IPS DF 6.9 (cell line): ENCODE results near the gene UGT1A3.
"Not testable (repeated sequence)": the region's sequence is repeated elsewhere in the genome, so short reads cannot be mapped to it uniquely, and the experiment has no call there.

ENCODE experiments used
- DNase-seq: peaks from one replicate; pipeline ENCODE4 v3.0.0-alpha.2; 2013; ENCODE audit warnings: low read depth, low spot score
- H3K27ac ChIP-seq: one replicate; pipeline ENCODE4 v1.5.1; 2013; ENCODE audit warnings: low read length, control low read depth
- H3K27me3 ChIP-seq: 2 replicates; pipeline ENCODE4 v1.6.1; 2013; ENCODE audit warnings: mild to moderate bottlenecking, low read length; ENCODE audit not compliant: control insufficient read depth, insufficient read depth
- H3K36me3 ChIP-seq: 2 replicates; pipeline ENCODE4 v1.6.1; 2013; ENCODE audit warnings: low read length; ENCODE audit not compliant: control insufficient read depth, insufficient read depth
- H3K4me1 ChIP-seq: 2 replicates; pipeline ENCODE4 v1.6.1; 2013; ENCODE audit warnings: low read length; ENCODE audit not compliant: control insufficient read depth, insufficient read depth
- H3K4me3 ChIP-seq: 2 replicates; pipeline ENCODE4 v1.5.1; 2013; ENCODE audit warnings: mild to moderate bottlenecking, low read length
- H3K9me3 ChIP-seq: 2 replicates; pipeline ENCODE4 v1.6.1; 2013; ENCODE audit warnings: low read length, inconsistent platforms; ENCODE audit not compliant: control insufficient read depth, insufficient read depth
- WGBS: extraction: QIAGEN DNeasy Blood & Tissue Kit; methylation state at CpG from one replicate; pipeline ENCODE4 v1.1.7; 2013; ENCODE audit warnings: mixed read lengths, missing lambda C conversion rate; ENCODE audit not compliant: insufficient read length, insufficient coverage; 5-methylcytosine and 5-hydroxymethylcytosine counted together

UGT1A3 gene

DNA sequence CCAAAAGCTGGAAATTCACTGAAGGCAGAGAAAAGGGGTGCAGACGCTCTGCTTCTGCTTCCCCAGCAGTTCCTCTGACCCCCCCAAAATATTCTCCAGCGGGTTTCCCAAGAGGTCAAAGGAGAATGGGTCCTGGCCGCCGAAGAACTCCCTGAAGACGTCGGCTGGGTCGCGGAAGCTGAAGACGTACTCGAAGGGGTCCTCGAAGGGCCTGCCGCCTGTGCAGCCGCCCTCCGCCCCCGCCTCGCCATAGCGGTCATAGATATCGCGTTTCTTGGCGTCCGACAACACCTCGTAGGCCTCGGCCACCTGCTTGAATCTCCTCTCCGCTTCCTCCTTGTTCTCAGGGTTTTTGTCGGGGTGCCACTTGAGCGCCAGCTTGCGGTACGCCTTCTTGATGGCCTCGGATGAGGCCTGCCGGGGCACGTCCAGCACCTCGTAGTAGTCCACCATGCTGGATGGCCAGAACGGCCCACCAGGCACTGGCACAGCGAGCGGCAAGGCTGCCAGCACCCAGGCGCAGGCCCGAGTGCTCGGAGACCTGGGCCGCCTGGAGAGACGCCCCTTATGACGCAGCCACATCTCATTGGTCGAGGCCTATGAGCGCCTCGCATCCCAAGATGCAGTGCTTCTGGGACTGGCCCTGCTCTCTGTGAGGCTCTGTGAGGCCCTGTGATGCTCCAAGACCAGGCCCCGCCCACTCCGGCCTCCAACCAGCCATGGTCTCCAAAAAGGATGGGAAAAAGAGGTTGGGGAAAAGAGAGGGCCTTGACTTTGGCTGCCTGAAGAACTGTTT lies 14.8 kb downstream of the UGT1A3 start:
- H3K27ac ChIP-seq, result no peak overlapping the region
- H3K4me3 ChIP-seq, result no peak overlapping the region
- no CpG with 5 or more reads among the region's 46 CpGs for WGBS
- H3K27me3 ChIP-seq, result no peaks in the 10 kb centered on the region
- H3K36me3 ChIP-seq, result 0 out of 2 replicates have a peak, but pooled peaks cover 2% of the 10 kb centered on the region
- no peak for DNase-seq
- H3K4me1 ChIP-seq, result no peaks in the 10 kb centered on the region; the same call in 1 of the 2 replicates
- H3K9me3 ChIP-seq, result no peaks in the 10 kb centered on the region

DNA sequence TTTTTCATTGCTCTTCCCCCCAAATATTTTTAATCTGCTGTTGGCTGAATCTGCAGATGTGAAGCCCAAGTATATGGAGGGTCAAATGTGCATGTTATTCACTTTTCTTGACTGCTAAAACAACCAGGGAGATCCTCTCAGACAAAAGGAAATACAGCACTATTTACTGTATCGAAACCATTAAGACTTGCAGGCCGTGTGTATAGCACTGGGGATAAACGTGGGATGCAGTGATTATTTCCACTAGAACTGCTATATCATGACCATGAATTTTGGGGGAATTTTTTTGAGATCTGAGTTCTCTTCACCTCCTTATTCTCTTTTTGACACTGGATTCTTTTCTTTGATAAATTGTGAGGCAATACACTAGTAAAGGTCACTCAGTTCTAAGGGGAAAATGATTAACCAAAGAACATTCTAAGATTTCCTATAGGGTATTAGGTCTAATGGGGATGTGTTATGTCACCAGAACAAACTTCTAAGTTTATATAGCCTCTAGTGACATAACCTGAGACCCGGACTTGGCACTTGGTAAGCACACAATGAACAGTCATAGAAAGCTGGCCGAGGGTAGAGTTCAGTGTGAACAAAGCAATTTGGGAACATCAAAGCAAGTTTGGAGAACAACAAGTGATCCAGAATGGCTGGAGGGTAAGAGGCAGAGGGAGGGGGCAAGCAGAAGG lies 16.4 kb downstream of the UGT1A3 start:
- no peak for DNase-seq
- WGBS, result no CpG with 5 or more reads among the region's 5 CpGs
- no peaks in the 10 kb centered on the region; the same call in 1 of the 2 replicates for H3K4me1 ChIP-seq
- H3K36me3 ChIP-seq, result 0 out of 2 replicates have a peak, but pooled peaks cover 2% of the 10 kb centered on the region
- H3K4me3 ChIP-seq, result no peak overlapping the region
- no peak overlapping the region for H3K27ac ChIP-seq
- H3K27me3 ChIP-seq, result no peaks in the 10 kb centered on the region
- H3K9me3 ChIP-seq, result no peaks in the 10 kb centered on the region

DNA sequence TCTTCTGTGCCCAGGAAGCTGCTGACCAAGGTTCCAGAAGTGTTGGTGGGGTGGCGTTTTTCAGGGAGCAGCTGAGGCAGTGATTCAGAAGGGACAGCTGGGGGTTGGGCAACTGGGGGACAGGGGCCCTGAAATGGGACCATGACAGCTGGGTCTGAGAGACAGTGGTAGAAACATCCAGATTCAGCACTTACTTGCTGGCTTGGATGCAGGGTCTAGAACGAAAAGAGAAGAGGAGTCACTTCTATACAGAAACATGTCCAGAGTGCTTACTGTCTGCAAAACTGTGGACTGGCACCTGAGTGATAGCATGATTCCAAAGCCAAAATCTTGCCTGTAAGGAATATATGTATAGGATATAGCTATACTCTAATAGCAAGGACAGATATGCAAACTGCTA lies 17.0 kb downstream of the UGT1A3 start:
- H3K4me1 ChIP-seq, H3K27ac ChIP-seq, H3K9me3 ChIP-seq, H3K36me3 ChIP-seq, DNase-seq, H3K27me3 ChIP-seq, H3K4me3 ChIP-seq: not testable (repeated sequence)
- no CpG with 5 or more reads among the region's 2 CpGs for WGBS

GRCh38 chr2:233746475-233747282 lies 17.8 kb downstream of the UGT1A3 start:
- WGBS, result no CpG with 5 or more reads among the region's 10 CpGs
- Histone ChIP-seq H3K4me1 (no peaks in the 10 kb centered on the region; the same call in 1 of the 2 replicates), H3K27ac (no peak overlapping the region), H3K4me3 (no peak overlapping the region), H3K27me3 (no peaks in the 10 kb centered on the region), H3K9me3 (no peaks in the 10 kb centered on the region; the same call in 1 of the 2 replicates), H3K36me3 (0 out of 2 replicates have a peak, but pooled peaks cover 2% of the 10 kb centered on the region)
- no peak for DNase-seq

DNA sequence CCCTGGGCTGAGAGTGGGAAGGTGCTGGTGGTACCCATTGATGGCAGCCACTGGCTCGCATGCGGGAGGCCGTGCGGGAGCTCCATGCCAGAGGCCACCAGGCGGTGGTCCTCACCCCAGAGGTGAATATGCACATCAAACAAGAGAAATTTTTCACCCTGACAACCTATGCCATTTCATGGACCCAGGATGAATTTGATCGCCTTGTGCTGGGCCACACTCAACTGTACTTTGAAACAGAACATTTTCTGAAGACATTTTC lies 18.4 kb downstream of the UGT1A3 start:
- no peaks in the 10 kb centered on the region; the same call in 1 of the 2 replicates for H3K9me3 ChIP-seq
- H3K4me1 ChIP-seq, result no peaks in the 10 kb centered on the region; the same call in 1 of the 2 replicates
- no CpG with 5 or more reads among the region's 6 CpGs for WGBS

DNA sequence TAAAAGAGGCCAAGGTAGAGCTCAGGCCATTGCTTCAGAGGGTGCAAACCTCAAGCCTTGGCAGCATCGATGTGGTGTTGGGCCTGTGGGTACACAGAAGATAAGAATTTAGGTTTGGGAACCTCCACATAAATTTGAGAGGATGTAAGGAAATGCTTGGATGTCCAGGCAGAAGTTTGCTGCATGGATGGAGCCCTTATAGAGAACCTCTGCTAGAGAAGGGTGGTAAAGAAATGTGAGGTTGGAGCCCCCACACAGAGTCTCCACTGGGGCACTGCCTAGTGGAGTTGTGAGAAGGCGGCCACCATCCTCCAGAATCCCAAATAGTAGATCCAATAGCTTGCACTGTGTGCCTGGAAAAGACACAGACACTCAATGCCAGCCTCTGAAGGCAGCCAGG lies 21.8 kb downstream of the UGT1A3 start:
- not testable (repeated sequence) for H3K27ac ChIP-seq, H3K36me3 ChIP-seq, H3K4me1 ChIP-seq, H3K9me3 ChIP-seq, H3K27me3 ChIP-seq, H3K4me3 ChIP-seq, DNase-seq
- WGBS, result no CpG with 5 or more reads among the region's 2 CpGs

More for the DNA sequence above, 18.4 kb downstream of the UGT1A3 start:
- no peaks in the 10 kb centered on the region for H3K27me3 ChIP-seq
- 0 out of 2 replicates have a peak, but pooled peaks cover 2% of the 10 kb centered on the region for H3K36me3 ChIP-seq
- no peak overlapping the region for H3K27ac ChIP-seq
- DNase-seq, result no peak
- no peak overlapping the region for H3K4me3 ChIP-seq

GRCh38 chr2:233751212-233752009 lies 22.6 kb downstream of the UGT1A3 start:
- no CpG with 5 or more reads among the region's 2 CpGs for WGBS
- not testable (repeated sequence) for H3K27ac ChIP-seq

GRCh38 chr2:233754872-233755611 lies 26.2 kb downstream of the UGT1A3 start:
- WGBS, result no CpG with 5 or more reads among the region's 44 CpGs

More at GRCh38 chr2:233751212-233752009, 22.6 kb downstream of the UGT1A3 start:
- not testable (repeated sequence) for H3K27me3 ChIP-seq, H3K9me3 ChIP-seq, H3K36me3 ChIP-seq, DNase-seq, H3K4me1 ChIP-seq, H3K4me3 ChIP-seq

GRCh38 chr2:233756429-233757081 lies 27.7 kb downstream of the UGT1A3 start:
- Histone ChIP-seq H3K36me3 (no peaks in the 10 kb centered on the region), H3K9me3 (no peaks in the 10 kb centered on the region), H3K27me3 (no peaks in the 10 kb centered on the region), H3K4me1 (no peaks in the 10 kb centered on the region), H3K4me3 (no peak overlapping the region), H3K27ac (no peak overlapping the region)
- no CpG with 5 or more reads among the region's 7 CpGs for WGBS
- no peak for DNase-seq

More at GRCh38 chr2:233754872-233755611, 26.2 kb downstream of the UGT1A3 start:
- Histone ChIP-seq H3K36me3 (no peaks in the 10 kb centered on the region), H3K27ac (no peak overlapping the region), H3K9me3 (no peaks in the 10 kb centered on the region; the same call in 1 of the 2 replicates), H3K4me1 (no peaks in the 10 kb centered on the region), H3K27me3 (no peaks in the 10 kb centered on the region), H3K4me3 (no peak overlapping the region)
- no peak for DNase-seq
